ENCODE measurements around the gene PPP6R2.

PPP6R2 gene

GRCh38 chr22:50342651-50343540, at the start of gene PPP6R2:
PPP6R2 (plus strand) TSS chr22:50343327; CDS start chr22:50393909, 50,582 bp downstream.
- DNase-seq (ENCODE audit: low read depth in 2 of 2): peak; percentile 79 to 83

GRCh38 chr22:50293441-50294318, 49.4 kb upstream of the PPP6R2 start:
- no peak for DNase-seq (ENCODE audit: low read depth in 2 of 2)

- DNase-seq (ENCODE audit: low read depth in 2 of 2): no peak
Observed at GRCh38 chr22:50294319-50294656, 48.8 kb upstream of the PPP6R2 start.

DNA sequence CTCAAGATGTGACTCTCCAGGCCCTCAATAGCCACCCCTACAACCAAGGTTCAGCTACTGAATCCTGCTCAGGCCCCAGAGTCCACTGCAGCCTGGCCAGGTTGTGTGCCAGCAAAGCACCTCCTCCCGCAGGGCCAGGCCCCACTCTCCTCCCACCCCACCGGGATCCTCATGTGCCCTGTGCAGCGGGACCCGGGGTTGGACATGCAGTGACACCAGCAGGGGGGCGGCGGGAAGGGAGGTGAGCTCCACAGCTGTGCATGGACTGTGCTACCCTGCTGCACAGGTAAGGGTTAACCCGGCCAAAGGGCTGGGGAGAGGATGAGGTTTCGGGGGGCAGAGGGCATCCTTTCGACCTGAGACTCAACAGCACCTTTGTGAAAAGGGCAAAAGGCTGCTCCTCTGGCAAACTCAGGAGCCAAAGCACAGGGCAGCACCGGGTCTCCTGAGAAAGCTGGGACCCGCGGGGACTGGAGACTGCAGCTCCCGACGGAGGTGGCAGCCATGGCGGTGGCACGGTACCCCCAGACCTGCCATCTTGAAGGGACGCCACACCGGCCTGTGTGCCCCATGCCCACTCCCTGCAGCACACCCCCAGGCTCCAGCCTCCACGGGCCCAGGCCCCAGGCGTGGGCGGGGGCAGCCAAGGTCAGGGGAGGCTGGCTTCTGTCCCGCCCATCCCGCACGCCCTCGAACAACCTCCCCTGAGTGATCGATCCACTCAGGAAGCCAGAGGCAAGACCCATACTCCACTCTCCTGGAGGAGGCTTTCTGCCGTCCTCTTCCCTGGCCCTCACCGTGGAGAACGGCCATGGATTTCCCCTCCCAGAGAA, 46.3 kb upstream of the PPP6R2 start:
- DNase-seq (ENCODE audit: low read depth in 2 of 2): no peak

DNA sequence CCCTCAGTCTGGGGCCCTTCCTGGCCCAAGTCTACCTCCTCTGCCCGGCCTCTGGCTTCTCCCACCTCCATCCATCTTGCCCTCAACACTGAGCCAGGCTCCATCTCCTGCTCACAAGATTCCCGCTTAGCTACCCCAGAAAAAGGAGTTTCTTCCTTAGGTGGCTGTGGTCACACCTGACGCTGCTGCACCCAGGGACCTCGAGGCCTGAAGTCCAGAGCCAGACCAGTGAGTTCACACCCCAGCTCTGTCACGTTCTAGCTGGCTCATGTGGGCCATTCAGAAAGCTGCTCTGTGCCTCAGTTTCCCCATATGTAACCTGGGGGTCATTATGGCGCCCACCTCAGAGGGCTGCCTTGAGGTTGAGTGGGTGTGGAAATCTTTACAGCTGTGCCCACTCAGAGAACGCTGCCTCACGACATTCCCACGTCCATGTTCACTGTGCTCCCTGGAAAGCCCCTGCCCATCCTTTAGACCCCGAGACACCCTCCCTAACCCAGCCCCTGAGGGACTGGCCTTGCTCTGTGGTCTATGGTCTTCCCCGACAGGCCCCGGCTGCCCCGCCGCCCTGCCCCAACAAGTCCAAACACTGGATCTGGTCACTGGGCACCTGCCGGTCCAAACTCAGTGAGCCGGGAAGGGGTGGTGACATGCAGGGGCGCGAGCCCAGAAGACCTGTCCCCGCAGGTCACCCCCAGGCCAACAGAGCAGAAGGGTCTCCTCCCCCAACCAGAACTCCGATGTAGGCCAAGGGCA, 45.4 kb upstream of the PPP6R2 start:
- no peak for DNase-seq (ENCODE audit: low read depth in 2 of 2)

DNA sequence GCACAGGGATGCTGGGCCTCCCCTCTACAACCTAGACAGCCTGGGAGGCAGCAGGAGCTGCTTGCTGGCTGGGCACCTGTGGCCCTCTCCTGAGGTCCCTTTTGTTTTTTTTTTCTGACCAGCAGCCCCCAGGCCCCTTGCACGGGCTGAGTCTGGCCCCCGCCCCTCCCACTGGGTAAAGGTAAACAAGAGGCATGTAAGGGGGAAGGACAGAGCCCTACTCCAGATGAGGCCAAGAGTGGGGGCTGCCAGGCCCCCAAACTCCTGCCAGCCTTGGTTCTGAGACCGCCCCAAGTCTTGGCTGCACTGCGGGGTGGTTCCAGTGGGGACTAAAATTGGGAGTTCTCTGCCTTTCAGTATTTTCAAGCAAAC, 44.9 kb upstream of the PPP6R2 start:
- DNase-seq (ENCODE audit: low read depth in 2 of 2): no peak

- DNase-seq (ENCODE audit: low read depth in 2 of 2): no peak
Observed at GRCh38 chr22:50298937-50299784, 44.0 kb upstream of the PPP6R2 start.

GRCh38 chr22:50299785-50300619, 43.1 kb upstream of the PPP6R2 start:
- no peak for DNase-seq (ENCODE audit: low read depth in 2 of 2)

DNA sequence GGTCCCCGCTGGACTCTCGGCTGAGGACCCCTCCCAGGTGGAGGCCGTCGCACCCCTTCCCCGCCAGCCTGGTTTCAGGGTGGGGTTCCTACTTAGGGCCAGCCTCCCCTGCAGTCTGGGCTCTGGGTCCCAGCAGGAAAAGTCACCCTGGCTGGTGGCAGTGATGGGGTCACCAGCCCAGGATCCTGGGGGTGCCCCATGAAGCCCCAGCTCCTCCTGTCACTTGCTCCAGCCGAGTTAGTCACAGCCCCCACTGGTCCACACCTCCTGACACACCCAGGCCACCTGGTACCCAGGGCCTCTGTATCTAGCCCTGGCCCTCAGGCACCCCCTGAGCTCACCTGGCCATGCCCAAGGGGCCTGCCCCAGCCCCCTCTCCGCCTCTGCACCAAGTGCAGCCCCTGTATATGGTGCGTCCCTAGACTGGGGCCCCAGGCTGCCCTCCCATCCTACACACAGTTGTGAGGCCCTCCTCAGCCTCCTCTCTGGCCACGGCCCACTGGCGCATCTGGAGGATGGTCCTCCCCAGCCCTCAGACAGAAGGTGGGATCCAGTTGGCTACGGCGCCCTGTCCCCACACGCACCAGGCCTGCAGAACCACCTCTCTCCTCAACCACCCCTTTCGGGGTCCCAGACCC, 42.4 kb upstream of the PPP6R2 start:
- DNase-seq (ENCODE audit: low read depth in 2 of 2): no peak

DNA sequence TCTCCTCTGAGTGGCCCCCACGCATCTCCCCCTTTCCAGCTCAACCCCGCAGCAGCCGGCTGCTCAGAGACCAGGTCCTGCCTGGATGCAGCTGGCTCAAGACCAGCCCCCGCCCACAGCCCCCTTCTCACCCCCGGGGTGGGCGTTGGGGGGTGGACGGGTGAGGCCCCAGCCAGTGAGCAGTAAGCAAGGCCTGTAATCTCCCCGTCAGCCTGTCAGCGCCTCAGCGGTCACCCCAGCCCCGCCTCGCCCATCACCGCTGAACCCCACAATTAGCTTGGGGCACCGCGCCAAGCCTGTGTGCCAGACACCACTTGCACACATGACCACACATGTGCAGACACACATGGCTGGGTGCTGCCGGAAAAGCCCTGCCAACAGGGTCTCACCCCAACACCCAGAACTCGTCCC, 41.5 kb upstream of the PPP6R2 start:
- DNase-seq (ENCODE audit: low read depth in 2 of 2): no peak

DNA sequence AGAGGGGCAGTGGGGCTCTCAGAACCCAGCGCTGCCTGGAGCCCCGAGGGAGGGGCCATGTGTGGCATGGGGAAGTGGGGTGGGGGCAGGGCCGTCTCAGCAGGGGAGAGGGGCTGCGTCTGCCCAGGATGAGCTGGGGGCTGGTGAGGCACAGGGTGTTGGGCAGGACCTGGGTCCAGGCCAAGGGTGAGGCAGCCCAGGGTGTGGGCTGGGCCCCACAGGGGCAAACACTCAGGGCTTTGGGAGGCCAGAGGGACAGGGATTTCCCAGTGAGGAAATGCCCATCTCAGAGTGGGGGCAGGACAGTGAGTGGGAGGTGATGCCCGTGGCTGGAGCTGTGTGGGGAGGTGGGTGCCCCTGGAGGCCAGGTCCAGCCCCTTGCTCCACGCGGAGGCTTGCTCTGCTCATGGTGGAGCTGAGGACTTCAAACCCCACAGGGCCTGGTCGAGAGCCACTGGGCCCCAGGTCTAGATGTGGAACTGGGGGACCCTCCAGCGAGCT, 41.0 kb upstream of the PPP6R2 start:
- DNase-seq (ENCODE audit: low read depth in 2 of 2): no peak

DNA sequence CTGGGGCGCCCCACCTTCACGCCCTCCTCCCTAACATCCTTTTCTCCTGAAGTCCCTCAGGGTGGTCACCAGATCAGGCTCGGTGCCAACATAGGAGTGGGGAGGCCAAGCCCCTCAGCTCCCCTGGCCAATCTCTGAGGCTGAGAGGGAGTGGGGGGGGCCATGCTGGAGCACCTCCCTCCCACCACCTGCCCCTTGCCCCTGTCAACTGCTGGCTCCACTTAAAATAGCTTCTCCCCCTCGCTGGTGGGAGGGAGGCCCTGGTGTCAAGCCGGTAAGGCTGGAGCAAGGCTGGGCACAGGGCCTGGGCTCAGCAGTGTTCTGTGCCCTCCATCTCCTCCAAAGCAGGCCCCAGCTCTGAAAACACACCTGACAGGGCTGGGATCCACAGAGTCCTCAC, 40.6 kb upstream of the PPP6R2 start:
- DNase-seq (ENCODE audit: low read depth in 2 of 2): no peak

DNA sequence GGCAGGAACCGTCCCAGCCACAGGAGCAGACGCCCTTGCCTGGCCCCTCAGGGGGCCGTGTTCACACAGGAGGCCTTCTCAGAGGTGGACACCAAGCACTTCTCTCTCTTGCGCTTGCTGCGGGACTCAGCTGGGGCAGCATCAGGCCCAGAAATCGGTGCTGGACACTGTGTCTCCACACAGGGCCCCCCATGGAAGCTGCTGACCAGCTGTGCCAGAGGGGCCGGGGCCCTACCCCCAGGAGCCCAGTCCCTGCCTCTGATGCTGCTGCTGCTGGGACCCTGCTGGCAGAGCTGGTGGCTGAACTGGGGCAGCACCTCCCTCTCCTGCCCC, 39.6 kb upstream of the PPP6R2 start:
- no peak for DNase-seq (ENCODE audit: low read depth in 2 of 2)

- no peak for DNase-seq (ENCODE audit: low read depth in 2 of 2)
Observed at GRCh38 chr22:50303848-50304527, 39.1 kb upstream of the PPP6R2 start.

- DNase-seq (ENCODE audit: low read depth in 2 of 2): no peak
Observed at GRCh38 chr22:50304528-50305392, 38.4 kb upstream of the PPP6R2 start.

GRCh38 chr22:50305393-50305922, 37.7 kb upstream of the PPP6R2 start:
- DNase-seq (ENCODE audit: low read depth in 2 of 2): no peak
